TTC549 (cell line): ENCODE data around the gene ATP9A.

Source experiments
- FAIRE-seq: peaks from 2 replicates; lab custom pipeline; 2012; peaks lifted over from hg19 to GRCh38; lab: Jason Lieb, UNC

ATP9A gene

DNA sequence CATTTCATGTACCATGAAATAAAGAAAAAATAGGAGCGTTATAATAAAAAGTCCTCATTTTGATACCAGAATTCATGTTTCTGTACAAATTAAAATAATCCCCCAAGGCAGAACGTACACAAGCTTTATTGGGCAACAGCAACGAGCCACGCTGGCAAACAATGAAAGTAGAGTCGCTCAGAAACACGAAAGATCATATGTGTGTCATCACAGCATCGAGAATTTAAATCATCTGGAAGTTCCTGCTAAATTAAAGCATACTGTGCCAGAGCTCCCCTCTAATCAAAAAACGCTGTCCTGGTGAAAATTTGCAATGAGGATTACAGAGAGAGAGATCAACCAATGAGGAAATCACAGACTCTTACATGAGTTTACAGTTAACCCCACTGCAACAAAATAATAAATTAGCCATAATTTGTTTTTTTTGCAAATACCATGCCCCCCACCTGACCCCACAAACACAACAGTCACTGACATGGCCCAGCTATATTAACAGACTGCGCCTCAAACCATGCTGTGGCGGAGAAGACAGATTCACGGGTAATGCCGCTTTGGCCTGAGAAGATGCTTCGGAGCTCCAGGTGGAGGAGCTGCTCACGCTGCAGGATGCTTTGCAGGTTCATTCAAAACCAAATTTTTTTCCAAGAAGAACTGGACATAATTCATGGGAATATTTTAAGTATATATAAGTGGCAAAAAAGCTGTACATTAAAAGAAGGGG is 171.4 kb downstream of the ATP9A start:
- no peak for FAIRE-seq

DNA sequence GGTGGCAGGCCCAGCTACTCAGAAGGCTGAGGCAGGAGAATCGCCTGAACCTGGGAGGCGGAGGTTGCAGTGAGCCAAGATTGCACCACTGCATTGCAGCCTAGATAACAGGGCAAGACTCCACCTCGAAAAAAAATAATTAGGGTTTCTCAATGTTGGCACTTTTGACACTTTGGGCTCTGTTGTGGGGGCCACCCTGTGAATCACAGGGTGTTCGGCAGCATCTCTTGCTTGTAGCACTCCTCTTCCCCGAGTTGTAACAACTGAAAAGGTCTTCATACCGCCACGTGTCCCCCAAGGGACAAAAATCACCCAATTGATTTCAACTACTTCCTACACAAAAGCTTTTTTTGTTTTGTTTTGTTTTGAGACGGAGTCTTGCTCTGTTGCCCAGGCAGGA is 172.4 kb downstream of the ATP9A start:
- no peak for FAIRE-seq

- FAIRE-seq = peak; percentile 5
Observed at GRCh38 chr20:51595058-51595532, 173.1 kb downstream of the ATP9A start.

GRCh38 chr20:51594236-51595057 is 173.7 kb downstream of the ATP9A start:
- no peak for FAIRE-seq

DNA sequence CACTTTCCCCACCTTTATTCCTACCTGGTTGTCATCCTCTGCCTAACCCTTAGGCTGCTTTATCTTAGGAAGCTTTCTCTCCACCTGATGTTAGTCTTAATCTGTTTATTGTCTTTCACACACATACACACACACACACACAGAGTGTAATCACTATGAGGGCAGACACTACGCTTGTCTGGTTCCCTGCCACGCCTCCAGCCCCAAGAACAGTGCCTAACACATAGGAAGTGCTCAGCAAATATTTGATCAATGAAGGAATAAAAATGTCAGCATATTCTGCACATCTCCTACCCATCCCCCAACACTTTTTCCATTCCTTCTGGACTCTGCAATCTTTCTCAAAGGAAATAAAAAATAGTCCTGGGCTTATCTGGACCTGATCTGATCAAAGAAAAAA is 174.6 kb downstream of the ATP9A start:
- no peak for FAIRE-seq

DNA sequence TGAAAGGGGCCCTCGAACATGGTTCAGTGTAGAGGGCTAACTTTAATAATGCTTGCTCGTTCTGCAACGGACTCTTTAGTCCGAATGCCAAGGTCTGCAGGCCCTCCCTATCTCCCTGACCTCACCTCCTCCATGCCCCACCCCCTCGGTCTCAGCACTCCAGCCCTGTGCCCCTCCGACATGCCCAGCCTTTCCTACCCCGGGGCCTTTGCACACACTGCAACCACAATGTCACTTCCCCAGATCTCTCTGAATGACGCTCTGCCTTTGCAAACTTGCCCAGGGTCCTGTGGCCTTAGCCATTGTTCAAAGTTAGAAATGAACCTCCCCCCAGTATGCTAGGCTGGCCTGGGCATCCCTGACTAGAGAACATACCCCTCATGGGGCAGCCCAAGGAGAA is 175.6 kb downstream of the ATP9A start:
- no peak for FAIRE-seq

GRCh38 chr20:51591871-51592270 is 176.3 kb downstream of the ATP9A start:
- FAIRE-seq = no peak

- no peak for FAIRE-seq
Observed at GRCh38 chr20:51588762-51589161, 179.4 kb downstream of the ATP9A start.

DNA sequence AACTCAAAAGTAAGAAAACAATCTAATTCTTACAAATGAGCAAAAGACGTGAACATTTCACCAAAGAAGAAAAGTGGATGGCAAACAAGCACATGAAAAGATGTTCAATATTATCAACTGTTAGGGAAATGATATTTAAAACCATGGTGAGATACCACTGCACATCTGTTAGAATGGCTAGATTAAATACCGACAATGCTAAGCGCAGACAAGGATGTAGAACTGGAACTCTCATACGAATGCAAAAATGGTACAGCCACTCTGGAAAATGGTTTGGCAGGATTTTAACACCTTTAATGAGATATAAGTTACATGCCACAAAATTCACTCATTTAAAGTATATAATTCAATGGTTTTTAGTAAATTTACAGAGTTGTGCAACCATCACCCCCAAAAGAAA is 181.0 kb downstream of the ATP9A start:
- FAIRE-seq = no peak

DNA sequence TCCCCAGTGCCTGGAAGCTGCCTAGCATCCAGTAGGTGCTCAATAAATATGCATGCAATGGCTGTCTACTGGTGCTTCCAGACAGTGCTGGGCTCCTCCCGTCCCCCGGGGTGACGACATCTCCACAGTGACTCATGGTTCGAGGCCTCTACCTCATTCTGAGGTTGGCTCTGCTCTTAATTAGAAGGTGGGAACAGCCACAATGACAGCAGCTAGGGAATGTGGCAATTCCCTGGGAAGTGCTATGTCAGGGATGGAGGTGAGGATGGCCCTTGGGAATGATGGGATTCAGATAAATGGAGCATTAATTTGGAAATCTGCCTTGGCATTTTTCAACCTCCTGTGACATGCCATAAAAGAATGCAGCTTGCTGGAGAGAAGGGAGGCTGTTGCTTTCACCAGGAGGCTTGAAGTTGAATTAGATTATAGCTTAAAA is 182.2 kb downstream of the ATP9A start:
- no peak for FAIRE-seq

GRCh38 chr20:51585148-51585547 is 183.0 kb downstream of the ATP9A start:
- no peak for FAIRE-seq

- no peak for FAIRE-seq
Observed at GRCh38 chr20:51584737-51585136, 183.5 kb downstream of the ATP9A start.

- FAIRE-seq = no peak
Observed at GRCh38 chr20:51584116-51584515, 184.1 kb downstream of the ATP9A start.

- no peak for FAIRE-seq
Observed at GRCh38 chr20:51583499-51583898, 184.7 kb downstream of the ATP9A start.

DNA sequence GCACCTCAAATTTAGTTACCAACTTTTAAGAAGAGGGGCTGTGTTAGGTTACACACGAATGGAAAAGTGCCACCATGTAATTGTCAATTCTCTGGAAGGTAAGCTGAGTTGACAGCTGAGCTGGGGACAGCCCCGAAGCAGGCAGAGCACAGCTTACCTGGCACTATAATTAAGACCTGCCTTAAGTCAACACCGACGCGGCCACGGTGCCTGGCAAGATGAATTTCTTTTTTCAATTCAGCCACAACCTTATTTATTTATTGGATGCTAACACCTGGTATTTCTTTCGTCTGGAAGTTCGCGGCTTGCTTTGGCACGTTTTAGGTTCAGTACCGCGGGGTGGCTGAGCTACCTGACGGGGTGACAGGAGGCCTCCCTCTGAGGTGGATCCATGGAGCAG is 185.1 kb downstream of the ATP9A start:
- FAIRE-seq = no peak

DNA sequence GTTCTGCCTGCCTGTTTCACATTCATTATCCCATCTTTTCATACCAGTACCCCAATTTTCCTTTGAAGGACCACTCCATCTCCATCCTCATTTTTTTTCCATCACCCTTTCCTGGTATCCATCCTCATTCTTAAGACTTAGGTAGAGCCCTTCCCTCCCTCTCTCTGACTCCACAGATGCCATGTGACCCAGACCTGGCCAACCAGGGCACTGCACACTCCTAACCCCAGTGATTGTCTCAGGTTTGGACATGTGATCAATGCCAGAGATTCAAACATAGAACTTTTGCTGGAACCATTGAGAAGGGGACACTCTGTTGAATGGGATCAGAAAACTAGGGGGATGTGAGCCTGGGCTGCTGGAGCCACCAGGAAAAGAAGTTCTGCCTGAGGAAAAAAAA is 186.6 kb downstream of the ATP9A start:
- no peak for FAIRE-seq

GRCh38 chr20:51579137-51579536 is 189.1 kb downstream of the ATP9A start:
- FAIRE-seq = no peak

- no peak for FAIRE-seq
Observed at GRCh38 chr20:51578145-51578459, 190.1 kb downstream of the ATP9A start.

- FAIRE-seq = no peak
Observed at GRCh38 chr20:51577432-51578144, 190.6 kb downstream of the ATP9A start.

- no peak for FAIRE-seq
Observed at GRCh38 chr20:51575486-51575885, 192.7 kb downstream of the ATP9A start.

- no peak for FAIRE-seq
Observed at GRCh38 chr20:51574248-51575033, 193.7 kb downstream of the ATP9A start.

GRCh38 chr20:51573576-51574243 is 194.5 kb downstream of the ATP9A start:
- FAIRE-seq = no peak
